Activated naive CD4-positive, alpha-beta T cell treated with anti-CD3 and anti-CD28 coated beads for 36 hours (primary cell): ENCODE data around the gene ZNF33A. TPM values are rescaled to one million over a fixed set of nuclear protein-coding genes. Genes with fewer than 3 reads are reported as not detected.
"Not testable (repeated sequence)": the region's sequence is repeated elsewhere in the genome, so short reads cannot be mapped to it uniquely, and the experiment has no call there.

Experiments
- CTCF ChIA-PET: fragments of 350-600 bp; sonication (Branson Sonifier 250); formaldehyde crosslinking; loops from one replicate; lab custom pipeline; 2021; ENCODE audit warnings: antibody characterized with exemption; lab: Charles Lee
- DNase-seq: peaks from one replicate; pipeline ENCODE4 v3.0.0-alpha.2; 2020
- H3K27ac Mint-ChIP-seq: one replicate; pipeline ENCODE4 v1.8.0; 2021; ENCODE audit warnings: mild to moderate bottlenecking, mixed read lengths
- H3K27me3 Mint-ChIP-seq: one replicate; pipeline ENCODE4 v1.8.0; 2021; ENCODE audit warnings: low read depth, mixed read lengths
- H3K36me3 Mint-ChIP-seq: one replicate; pipeline ENCODE4 v1.8.0; 2021; ENCODE audit warnings: low read depth, mixed read lengths
- H3K4me1 Mint-ChIP-seq: one replicate; pipeline ENCODE4 v1.8.0; 2021; ENCODE audit warnings: low read depth, mixed read lengths
- H3K4me3 Mint-ChIP-seq: one replicate; pipeline ENCODE4 v1.8.0; 2021; ENCODE audit warnings: mild to moderate bottlenecking, moderate library complexity, mixed read lengths
- H3K9me3 Mint-ChIP-seq: one replicate; pipeline ENCODE4 v1.8.0; 2021; ENCODE audit warnings: mixed read lengths
- intact Hi-C: fragments of 100-400 bp; cut with micrococcal nuclease; formaldehyde crosslinking; loops from one replicate; pipeline ENCODE4 v1.15.1; 2023
- total RNA-seq, 2 experiments: library from RNA; stranded (reverse); gene quantifications; one replicate each; pipeline ENCODE4 v1.2.3, GENCODE V29; 2021

ZNF33A gene
- total RNA-seq, 2 experiments from 2014 or later = 26.2 to 27.1 TPM

DNA sequence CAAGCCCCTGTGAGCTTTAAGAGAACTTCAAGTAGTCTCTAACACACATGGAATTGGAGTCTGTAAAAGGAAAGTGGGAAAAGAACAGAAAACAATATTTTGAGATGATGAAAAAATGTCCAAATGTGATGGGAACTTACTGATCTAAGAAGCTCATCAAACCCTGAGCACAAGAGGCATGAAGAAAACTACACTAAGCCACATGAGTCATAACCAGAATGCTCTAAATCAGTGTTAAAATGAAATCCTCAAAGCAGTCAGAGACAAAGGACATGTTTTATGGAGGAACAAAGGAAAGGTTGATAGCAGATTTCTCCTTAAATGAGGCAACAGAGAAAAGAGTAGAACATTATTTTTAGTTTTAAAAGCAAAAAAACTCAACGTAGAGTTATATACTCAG is 37.2 kb downstream of the ZNF33A start:
- Mint-ChIP-seq H3K27me3 (no peaks in the 10 kb centered on the region), H3K27ac (peak overlapping the region; percentile 44), H3K9me3 (peaks cover 24% of the 10 kb centered on the region), H3K36me3 (peaks cover 74% of the 10 kb centered on the region), H3K4me3 (no peak overlapping the region), H3K4me1 (peaks cover 24% of the 10 kb centered on the region)
- no peak for DNase-seq
- intact Hi-C loops = no loop called here
- CTCF ChIA-PET = interaction anchor here (0.6 to 0.7 kb wide), 2 partner anchors 29 to 30 kb away, joined by 3 read pairs; no protein-coding TSS in a partner anchor

DNA sequence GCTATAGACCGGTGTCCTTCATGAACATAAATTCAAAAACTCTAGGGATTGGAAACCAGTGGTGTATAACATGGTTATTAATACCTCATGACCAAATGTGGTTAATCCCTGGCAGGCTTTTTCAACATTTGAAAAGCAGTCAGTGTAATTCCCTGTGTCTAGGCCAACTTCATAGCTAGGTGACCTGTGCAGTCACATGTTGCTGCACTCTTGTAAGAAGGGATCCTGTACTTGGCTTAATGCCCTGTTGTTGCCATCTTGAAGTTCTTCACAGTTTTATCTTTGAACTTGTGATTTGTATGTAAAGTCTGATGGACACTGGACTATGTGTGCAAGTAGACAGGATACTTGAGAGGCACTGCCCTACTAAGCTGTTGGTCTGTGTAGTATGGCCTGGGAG is 39.7 kb downstream of the ZNF33A start:
- Mint-ChIP-seq H3K27ac (no peak overlapping the region), H3K4me3 (no peak overlapping the region), H3K36me3 (peaks cover 77% of the 10 kb centered on the region), H3K27me3 (no peaks in the 10 kb centered on the region), H3K9me3 (peaks cover 46% of the 10 kb centered on the region), H3K4me1 (peaks cover 11% of the 10 kb centered on the region)
- CTCF ChIA-PET = no interaction called here
- intact Hi-C loops = no loop called here
- no peak for DNase-seq

DNA sequence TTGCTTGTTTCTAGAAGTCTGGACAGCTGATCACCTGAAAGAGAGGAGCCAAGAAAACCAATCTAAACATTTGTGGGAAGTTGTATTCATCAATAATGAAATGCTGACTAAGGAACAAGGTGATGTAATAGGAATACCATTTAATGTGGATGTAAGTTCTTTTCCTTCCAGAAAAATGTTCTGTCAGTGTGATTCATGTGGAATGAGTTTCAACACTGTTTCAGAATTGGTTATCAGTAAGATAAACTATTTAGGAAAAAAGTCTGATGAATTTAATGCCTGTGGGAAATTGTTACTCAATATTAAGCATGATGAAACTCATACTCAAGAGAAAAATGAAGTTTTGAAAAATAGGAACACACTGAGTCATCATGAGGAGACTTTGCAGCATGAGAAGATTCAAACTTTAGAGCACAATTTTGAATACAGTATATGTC is 43.9 kb downstream of the ZNF33A start:
- H3K27ac Mint-ChIP-seq = no peak overlapping the region

DNA sequence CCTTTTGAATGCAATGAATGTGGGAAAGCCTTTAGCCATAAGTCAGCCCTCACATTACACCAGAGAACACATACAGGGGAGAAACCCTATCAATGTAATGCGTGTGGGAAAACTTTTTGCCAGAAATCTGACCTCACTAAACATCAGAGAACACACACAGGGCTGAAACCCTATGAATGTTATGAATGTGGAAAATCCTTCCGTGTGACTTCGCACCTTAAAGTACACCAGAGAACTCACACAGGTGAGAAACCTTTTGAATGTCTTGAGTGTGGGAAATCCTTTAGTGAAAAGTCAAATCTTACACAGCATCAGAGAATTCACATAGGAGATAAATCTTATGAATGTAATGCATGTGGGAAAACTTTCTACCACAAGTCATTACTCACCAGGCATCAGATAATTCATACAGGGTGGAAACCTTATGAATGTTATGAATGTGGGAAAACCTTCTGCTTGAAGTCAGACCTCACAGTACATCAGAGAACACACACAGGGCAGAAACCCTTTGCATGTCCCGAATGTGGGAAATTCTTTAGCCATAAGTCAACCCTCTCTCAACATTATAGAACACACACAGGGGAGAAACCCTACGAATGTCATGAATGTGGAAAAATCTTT is 44.9 kb downstream of the ZNF33A start:
- CTCF ChIA-PET, H3K4me3 Mint-ChIP-seq, intact Hi-C loops, H3K4me1 Mint-ChIP-seq, H3K27me3 Mint-ChIP-seq, DNase-seq, H3K27ac Mint-ChIP-seq: not testable (repeated sequence)
- H3K9me3 Mint-ChIP-seq = peaks cover 76% of the 10 kb centered on the region
- peaks cover 82% of the 10 kb centered on the region for H3K36me3 Mint-ChIP-seq

More for the DNA sequence above, 43.9 kb downstream of the ZNF33A start:
- H3K4me1 Mint-ChIP-seq = no peaks in the 10 kb centered on the region
- peaks cover 83% of the 10 kb centered on the region for H3K36me3 Mint-ChIP-seq
- H3K4me3 Mint-ChIP-seq = no peak overlapping the region
- H3K9me3 Mint-ChIP-seq = peaks cover 78% of the 10 kb centered on the region
- intact Hi-C loops = no loop called here
- no peaks in the 10 kb centered on the region for H3K27me3 Mint-ChIP-seq
- CTCF ChIA-PET = no interaction called here
- no peak for DNase-seq

DNA sequence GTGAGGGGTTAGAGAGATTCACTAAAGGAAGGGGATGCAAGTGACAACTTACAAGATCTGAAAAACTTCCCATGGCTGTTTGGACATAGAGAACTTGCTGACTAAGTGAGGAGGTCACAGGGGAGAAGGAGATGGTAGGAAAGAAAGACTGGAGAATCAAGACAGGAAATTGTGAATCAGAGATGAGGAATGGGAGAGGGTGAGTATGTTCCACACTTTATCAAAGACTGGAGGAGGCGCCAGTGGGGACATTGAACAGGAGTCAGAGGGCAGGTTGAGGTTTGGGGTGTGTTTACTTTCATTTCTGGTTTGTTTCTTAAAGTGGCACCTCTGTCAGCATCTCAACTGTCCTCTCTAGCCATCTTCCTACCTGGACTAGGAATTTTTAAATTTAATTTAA is 59.2 kb downstream of the ZNF33A start:
- H3K27ac Mint-ChIP-seq = not testable (repeated sequence)

DNA sequence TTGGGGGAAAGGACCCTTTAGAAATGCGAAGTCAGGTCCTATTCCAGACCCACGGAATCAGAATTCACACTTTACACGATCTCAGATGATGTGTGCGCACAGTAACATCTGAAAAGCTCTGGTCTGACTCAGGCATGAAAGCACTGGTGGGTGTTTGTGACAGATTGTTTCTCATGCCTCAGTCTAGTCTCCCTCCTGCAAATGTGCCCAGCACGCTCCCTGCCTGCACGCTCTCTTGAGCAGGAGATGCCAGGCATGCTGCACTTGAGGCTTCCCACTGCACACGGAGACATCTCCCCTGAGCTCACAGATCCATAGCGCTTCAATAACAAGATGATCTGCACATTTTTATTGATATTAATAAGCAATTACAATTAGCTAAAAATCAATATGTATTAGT is 60.0 kb downstream of the ZNF33A start:
- Mint-ChIP-seq H3K4me3 (no peak overlapping the region), H3K36me3 (no peaks in the 10 kb centered on the region), H3K9me3 (peaks cover 19% of the 10 kb centered on the region), H3K27ac (no peak overlapping the region), H3K27me3 (peaks cover 6% of the 10 kb centered on the region), H3K4me1 (no peaks in the 10 kb centered on the region)
- intact Hi-C loops = no loop called here
- CTCF ChIA-PET = no interaction called here
- DNase-seq = no peak

More for the DNA sequence above, 59.2 kb downstream of the ZNF33A start:
- CTCF ChIA-PET, intact Hi-C loops, H3K4me3 Mint-ChIP-seq, H3K36me3 Mint-ChIP-seq, H3K4me1 Mint-ChIP-seq, DNase-seq, H3K27me3 Mint-ChIP-seq: not testable (repeated sequence)
- H3K9me3 Mint-ChIP-seq = peaks cover 23% of the 10 kb centered on the region

DNA sequence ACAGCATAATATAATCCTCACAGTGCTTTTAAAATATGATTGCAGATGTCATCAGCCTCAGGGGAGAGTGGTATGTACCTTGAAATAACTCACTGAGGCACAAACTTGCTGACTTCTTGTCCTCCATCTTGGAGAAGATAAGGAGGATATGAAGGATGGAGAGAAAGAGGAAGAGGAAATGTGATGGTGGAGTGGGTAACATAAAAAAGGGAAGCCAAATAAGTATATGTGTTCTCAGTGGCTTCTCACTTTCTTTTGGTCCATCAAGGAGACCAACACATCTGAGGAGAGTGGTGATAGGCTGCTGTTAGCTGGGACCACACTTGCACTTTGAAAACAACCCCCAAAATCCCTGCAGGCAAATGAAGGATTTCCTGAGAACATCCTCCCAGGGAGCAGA is 62.1 kb downstream of the ZNF33A start:
- Mint-ChIP-seq H3K36me3 (peaks cover 9% of the 10 kb centered on the region), H3K4me3 (no peak overlapping the region), H3K4me1 (no peaks in the 10 kb centered on the region), H3K9me3 (peaks cover 19% of the 10 kb centered on the region), H3K27ac (no peak overlapping the region), H3K27me3 (peaks cover 6% of the 10 kb centered on the region)
- no peak for DNase-seq
- intact Hi-C loops = no loop called here
- CTCF ChIA-PET = interaction anchor here (0.6 kb wide), 1 partner anchor 71 kb away, joined by 3 read pairs; no protein-coding TSS in a partner anchor

DNA sequence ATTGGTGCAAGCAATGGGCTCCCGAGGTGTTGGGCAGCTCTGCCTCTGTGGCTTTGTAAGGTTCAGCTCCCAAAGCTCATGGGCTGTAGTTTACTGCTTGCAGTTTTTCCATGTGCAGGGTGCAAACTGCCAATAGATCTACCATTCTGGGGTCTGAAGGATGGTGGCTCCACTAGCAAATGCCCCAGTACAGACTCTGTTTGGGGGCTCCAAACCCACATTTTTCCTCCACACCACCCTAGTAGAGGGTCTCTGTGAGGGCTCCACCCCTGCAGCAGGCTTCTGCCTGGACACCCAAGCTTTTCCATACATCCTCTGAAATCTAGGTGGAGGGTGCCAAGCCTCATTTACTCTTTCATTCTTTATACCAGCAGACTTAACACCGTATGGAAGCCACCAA is 66.2 kb downstream of the ZNF33A start:
- Mint-ChIP-seq H3K27me3 (peaks cover 7% of the 10 kb centered on the region), H3K9me3 (peaks cover 22% of the 10 kb centered on the region), H3K4me1 (no peaks in the 10 kb centered on the region), H3K27ac (no peak overlapping the region), H3K36me3 (peaks cover 9% of the 10 kb centered on the region), H3K4me3 (no peak overlapping the region)
- no peak for DNase-seq
- CTCF ChIA-PET = interaction anchor here (0.6 kb wide), 1 partner anchor 29 kb away, joined by 3 read pairs; no protein-coding TSS in a partner anchor
- intact Hi-C loops = no loop called here

DNA sequence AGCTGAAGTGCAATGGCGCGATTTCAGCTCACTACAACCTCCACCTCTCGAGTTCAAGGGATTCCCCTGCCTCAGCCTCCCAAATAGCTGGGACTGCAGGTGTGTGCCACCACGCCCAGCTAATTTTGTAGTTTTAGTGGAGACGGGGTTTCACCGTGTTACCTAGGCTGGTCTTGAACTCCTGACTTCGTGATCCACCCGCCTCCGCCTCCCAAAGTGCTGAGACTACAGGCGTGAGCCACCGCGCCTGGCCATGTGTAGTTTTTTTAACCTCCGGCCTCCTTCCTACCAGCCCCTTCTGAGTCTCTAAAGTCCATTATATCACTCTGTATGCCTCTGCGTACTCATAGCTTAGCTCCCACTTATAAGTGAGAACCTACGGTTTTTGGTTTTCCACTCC is 82.8 kb downstream of the ZNF33A start:
- H3K27ac Mint-ChIP-seq, DNase-seq, H3K9me3 Mint-ChIP-seq, H3K27me3 Mint-ChIP-seq: not testable (repeated sequence)
- CTCF ChIA-PET = interaction anchor here (1.7 to 1.9 kb wide), 2 partner anchors 116 to 118 kb away, joined by 7 to 9 read pairs; partner anchors contain the start of gene ZNF25
- Mint-ChIP-seq H3K36me3 (peaks cover 34% of the 10 kb centered on the region), H3K4me3 (peak overlapping the region; percentile 85), H3K4me1 (peaks cover 32% of the 10 kb centered on the region)
- intact Hi-C loops = loop anchor here (1.0 to 5.0 kb wide), 4 partner anchors 55 to 309 kb away; partner anchors contain the start of genes ZNF248 and ZNF33A

DNA sequence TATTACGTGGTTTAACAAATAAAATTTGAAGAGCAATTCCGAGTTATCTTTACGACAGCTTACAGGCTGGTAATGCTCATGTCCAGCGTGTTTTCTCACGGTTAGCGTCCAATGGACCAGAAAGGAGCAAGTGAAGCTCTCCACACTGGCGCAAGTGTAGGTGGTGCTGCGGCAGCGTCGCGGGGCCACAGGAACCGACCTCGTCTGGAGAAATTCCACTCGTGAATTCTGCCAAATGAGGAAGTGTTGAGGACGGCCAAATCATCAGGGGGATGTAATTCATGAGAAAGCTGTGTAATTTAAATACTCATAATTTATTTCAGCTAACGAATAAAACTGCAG is 83.3 kb downstream of the ZNF33A start:
- H3K27ac Mint-ChIP-seq = peak overlapping the region; percentile 87
- no peaks in the 10 kb centered on the region for H3K27me3 Mint-ChIP-seq
- intact Hi-C loops = loop anchor here (1.0 to 5.0 kb wide), 5 partner anchors 55 to 309 kb away; partner anchors contain the start of genes ZNF248, ZNF25 and ZNF33A
- H3K4me3 Mint-ChIP-seq = peak overlapping the region; percentile 85
- CTCF ChIA-PET = interaction anchor here (0.6 to 1.9 kb wide), 4 partner anchors 82 to 280 kb away, joined by 3 to 9 read pairs (median 6); partner anchors contain the start of gene ZNF25
- H3K4me1 Mint-ChIP-seq = peaks cover 32% of the 10 kb centered on the region
- H3K36me3 Mint-ChIP-seq = peaks cover 39% of the 10 kb centered on the region
- peaks cover 5% of the 10 kb centered on the region for H3K9me3 Mint-ChIP-seq
- no peak for DNase-seq

DNA sequence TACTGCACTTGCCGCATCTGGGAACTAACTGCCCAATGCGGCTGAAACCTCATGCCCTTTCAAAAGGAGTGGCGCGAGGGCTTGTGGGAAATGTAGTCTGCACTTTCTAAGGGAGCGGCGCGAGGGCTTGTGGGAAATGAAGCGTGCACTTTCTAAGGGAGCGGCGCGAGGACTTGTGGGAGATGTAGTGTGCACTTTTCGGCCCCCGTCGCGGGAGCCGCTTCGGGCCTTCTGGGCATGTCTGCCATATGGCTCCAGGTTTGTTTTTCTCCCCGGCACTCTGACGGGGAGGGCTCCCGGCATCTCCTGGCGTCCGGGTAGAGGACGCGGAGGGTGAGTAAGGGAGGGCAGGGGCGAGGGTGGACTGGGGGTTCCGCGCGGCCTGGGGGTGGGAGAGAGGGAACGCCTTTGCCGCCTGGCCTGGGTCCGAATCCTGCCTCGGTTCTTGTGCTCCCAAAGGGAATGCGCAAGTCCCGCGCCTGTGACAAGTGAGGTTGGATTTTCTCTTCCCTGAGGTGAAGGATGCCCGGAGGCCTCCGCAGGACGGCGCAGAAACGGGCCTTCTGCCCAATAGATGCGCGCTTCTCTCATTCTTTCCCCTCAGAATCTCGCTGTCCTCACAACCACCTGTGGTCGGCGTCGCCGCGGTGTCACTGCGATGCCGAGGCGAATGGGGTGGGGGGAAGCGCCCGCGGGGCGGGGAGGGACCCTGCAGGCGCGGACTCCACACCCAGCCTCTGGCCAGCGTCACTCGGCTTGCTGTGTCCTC is 83.9 kb downstream of the ZNF33A start, which contains the start of gene ZNF37A:
Gene ZNF37A, plus strand, starts transcription at position 180 of the 769 bp plus-strand sequence. CDS start 2,281 bp downstream, outside the sequence.
- H3K4me3 Mint-ChIP-seq = peak within 1 kb of the TSS; percentile 85
- intact Hi-C loops = loop anchor here (1.0 to 5.0 kb wide), 2 partner anchors 118 to 308 kb away; partner anchors contain the start of gene ZNF25
- H3K27ac Mint-ChIP-seq = peak within 1 kb of the TSS; percentile 87
- CTCF ChIA-PET = interaction anchor here (0.6 to 1.9 kb wide), 4 partner anchors 82 to 280 kb away, joined by 3 to 9 read pairs (median 6); partner anchors contain the start of gene ZNF25
- H3K4me1 Mint-ChIP-seq = peaks cover 33% of the 10 kb centered on the region
- H3K9me3 Mint-ChIP-seq = peaks cover 8% of the 10 kb centered on the region
- DNase-seq = peak; percentile 95
- peaks cover 44% of the 10 kb centered on the region for H3K36me3 Mint-ChIP-seq
- H3K27me3 Mint-ChIP-seq = no peaks in the 10 kb centered on the region
